ENCODE measurements around the gene CDC42BPA.
"Not testable (repeated sequence)": the region's sequence is repeated elsewhere in the genome, so short reads cannot be mapped to it uniquely, and the experiment has no call there.

CDC42BPA gene

GRCh38 chr1:227260433-227260832, 57.9 kb downstream of the CDC42BPA start:
- DNase-seq (ENCODE audit: low spot score), result no peak

- no peak for DNase-seq (ENCODE audit: low spot score)
Measured at GRCh38 chr1:227257964-227258363, 60.3 kb downstream of the CDC42BPA start.

GRCh38 chr1:227255086-227255732, 63.1 kb downstream of the CDC42BPA start:
- no peak for DNase-seq (ENCODE audit: low spot score)

GRCh38 chr1:227253065-227253464, 65.2 kb downstream of the CDC42BPA start:
- DNase-seq (ENCODE audit: low spot score), result no peak

- no peak for DNase-seq (ENCODE audit: low spot score)
Measured at GRCh38 chr1:227245613-227246320, 72.5 kb downstream of the CDC42BPA start.

- no peak for DNase-seq (ENCODE audit: low spot score)
Measured at GRCh38 chr1:227244339-227245118, 73.8 kb downstream of the CDC42BPA start.

GRCh38 chr1:227242811-227243682, 75.2 kb downstream of the CDC42BPA start:
- DNase-seq (ENCODE audit: low spot score), result no peak

- no peak for DNase-seq (ENCODE audit: low spot score)
Measured at GRCh38 chr1:227240983-227241382, 77.3 kb downstream of the CDC42BPA start.

- peak; percentile 37 for DNase-seq (ENCODE audit: low spot score)
Measured at GRCh38 chr1:227234998-227235405, 83.3 kb downstream of the CDC42BPA start.

- not testable (repeated sequence) for DNase-seq (ENCODE audit: low spot score)
Measured at GRCh38 chr1:227231128-227231527, 87.2 kb downstream of the CDC42BPA start.

- DNase-seq (ENCODE audit: low spot score), result no peak
Measured at GRCh38 chr1:227228201-227228600, 90.1 kb downstream of the CDC42BPA start.

GRCh38 chr1:227227761-227228160, 90.5 kb downstream of the CDC42BPA start:
- no peak for DNase-seq (ENCODE audit: low spot score)

- no peak for DNase-seq (ENCODE audit: low spot score)
Measured at GRCh38 chr1:227225715-227226346, 92.5 kb downstream of the CDC42BPA start.

GRCh38 chr1:227223171-227223806, 95.0 kb downstream of the CDC42BPA start:
- no peak for DNase-seq (ENCODE audit: low spot score)

- no peak for DNase-seq (ENCODE audit: low spot score)
Measured at GRCh38 chr1:227219715-227220292, 98.5 kb downstream of the CDC42BPA start.

GRCh38 chr1:227218870-227219573, 99.3 kb downstream of the CDC42BPA start:
- DNase-seq (ENCODE audit: low spot score), result no peak

- DNase-seq (ENCODE audit: low spot score), result no peak
Measured at GRCh38 chr1:227215863-227216510, 102.3 kb downstream of the CDC42BPA start.

- DNase-seq (ENCODE audit: low spot score), result no peak
Measured at GRCh38 chr1:227214207-227214606, 104.1 kb downstream of the CDC42BPA start.

- no peak for DNase-seq (ENCODE audit: low spot score)
Measured at GRCh38 chr1:227213426-227213825, 104.9 kb downstream of the CDC42BPA start.
